Stimulated activated CD8-positive, alpha-beta memory T cell treated with anti-CD3 and anti-CD28 coated beads, Interleukin-7, amount 100 ng/mL, for 48 hours (primary cell): ENCODE measurements around the gene FRMPD4.

Source experiments
- DNase-seq, 2 donors: peaks; one replicate each; pipeline ENCODE4 v3.0.0-alpha.2; 2020; ENCODE audit warnings: low read depth in 1 of 2; ENCODE audit errors: extremely low read depth in 1 of 2

FRMPD4 gene

GRCh38 chrX:12611471-12611870 lies 473.2 kb downstream of the FRMPD4 start:
- DNase-seq: no peak

GRCh38 chrX:12614266-12614665 lies 476.0 kb downstream of the FRMPD4 start:
- no peak for DNase-seq

- no peak for DNase-seq
Observed at GRCh38 chrX:12615061-12615460, 476.8 kb downstream of the FRMPD4 start.

- no peak for DNase-seq
Observed at GRCh38 chrX:12617241-12617640, 479.0 kb downstream of the FRMPD4 start.

GRCh38 chrX:12647230-12647629 lies 509.0 kb downstream of the FRMPD4 start:
- DNase-seq: no peak

GRCh38 chrX:12648995-12649394 lies 510.7 kb downstream of the FRMPD4 start:
- DNase-seq: no peak

GRCh38 chrX:12657433-12657832 lies 519.2 kb downstream of the FRMPD4 start:
- no peak for DNase-seq

- no peak for DNase-seq
Observed at GRCh38 chrX:12657881-12658280, 519.6 kb downstream of the FRMPD4 start.

- DNase-seq: no peak
Observed at GRCh38 chrX:12661464-12661863, 523.2 kb downstream of the FRMPD4 start.

- DNase-seq: no peak
Observed at GRCh38 chrX:12672367-12673106, 534.3 kb downstream of the FRMPD4 start.

- DNase-seq: no peak
Observed at GRCh38 chrX:12673487-12673886, 535.2 kb downstream of the FRMPD4 start.

- DNase-seq: no peak
Observed at GRCh38 chrX:12679522-12679921, 541.2 kb downstream of the FRMPD4 start.

GRCh38 chrX:12681047-12681446 lies 542.8 kb downstream of the FRMPD4 start:
- DNase-seq: no peak

GRCh38 chrX:12685541-12685940 lies 547.3 kb downstream of the FRMPD4 start:
- DNase-seq: no peak

GRCh38 chrX:12686331-12686730 lies 548.1 kb downstream of the FRMPD4 start:
- no peak for DNase-seq

- DNase-seq: no peak
Observed at GRCh38 chrX:12690646-12691045, 552.4 kb downstream of the FRMPD4 start.

- DNase-seq: no peak
Observed at GRCh38 chrX:12693754-12694153, 555.5 kb downstream of the FRMPD4 start.

- no peak for DNase-seq
Observed at GRCh38 chrX:12700745-12701144, 562.5 kb downstream of the FRMPD4 start.

GRCh38 chrX:12701628-12702027 lies 563.4 kb downstream of the FRMPD4 start:
- DNase-seq: no peak

- DNase-seq: no peak
Observed at GRCh38 chrX:12702509-12703091, 564.3 kb downstream of the FRMPD4 start.

GRCh38 chrX:12704706-12705105 lies 566.4 kb downstream of the FRMPD4 start:
- DNase-seq: no peak

GRCh38 chrX:12709047-12709446 lies 570.8 kb downstream of the FRMPD4 start:
- DNase-seq: no peak
